ENCODE measurements around the gene ARID4B.

DNA sequence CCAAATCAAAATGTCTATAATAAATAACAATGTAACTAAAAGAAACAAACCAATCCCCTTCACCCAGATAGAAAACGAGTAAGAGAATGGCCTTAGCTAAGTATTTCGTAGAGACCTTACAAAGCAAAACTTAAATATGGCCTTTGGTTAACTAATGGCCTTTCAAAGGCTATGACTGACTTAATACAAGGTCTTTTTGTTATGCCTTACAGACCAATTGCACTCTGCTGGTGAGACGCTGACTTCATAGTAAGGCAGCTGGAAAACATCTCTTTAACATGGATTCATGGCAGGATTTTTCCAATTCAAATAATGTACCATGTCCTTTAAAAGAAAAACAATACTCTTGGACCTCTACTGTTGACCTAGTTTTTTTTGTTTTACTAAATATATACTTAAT lies 23.5 kb upstream of the ARID4B start:
- TF ChIP-seq ZNF37A (tag by site-specific recombination; IDR thresholded peaks at IDR 0.05) (no peak), ZNF114 (tag by site-specific recombination; IDR thresholded peaks at IDR 0.05) (no peak), YY1 (tag by site-specific recombination; IDR thresholded peaks at IDR 0.05) (no peak)
- TF ChIP-seq, protein P1, sequence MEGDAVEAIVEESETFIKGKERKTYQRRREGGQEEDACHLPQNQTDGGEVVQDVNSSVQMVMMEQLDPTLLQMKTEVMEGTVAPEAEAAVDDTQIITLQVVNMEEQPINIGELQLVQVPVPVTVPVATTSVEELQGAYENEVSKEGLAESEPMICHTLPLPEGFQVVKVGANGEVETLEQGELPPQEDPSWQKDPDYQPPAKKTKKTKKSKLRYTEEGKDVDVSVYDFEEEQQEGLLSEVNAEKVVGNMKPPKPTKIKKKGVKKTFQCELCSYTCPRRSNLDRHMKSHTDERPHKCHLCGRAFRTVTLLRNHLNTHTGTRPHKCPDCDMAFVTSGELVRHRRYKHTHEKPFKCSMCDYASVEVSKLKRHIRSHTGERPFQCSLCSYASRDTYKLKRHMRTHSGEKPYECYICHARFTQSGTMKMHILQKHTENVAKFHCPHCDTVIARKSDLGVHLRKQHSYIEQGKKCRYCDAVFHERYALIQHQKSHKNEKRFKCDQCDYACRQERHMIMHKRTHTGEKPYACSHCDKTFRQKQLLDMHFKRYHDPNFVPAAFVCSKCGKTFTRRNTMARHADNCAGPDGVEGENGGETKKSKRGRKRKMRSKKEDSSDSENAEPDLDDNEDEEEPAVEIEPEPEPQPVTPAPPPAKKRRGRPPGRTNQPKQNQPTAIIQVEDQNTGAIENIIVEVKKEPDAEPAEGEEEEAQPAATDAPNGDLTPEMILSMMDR (tag by site-specific recombination; IDR thresholded peaks at IDR 0.05): no peak
